NB4 (cell line): ENCODE data around the gene RASA3.

Experiments used
- DNase-seq: peaks from one replicate; pipeline ENCODE4 v3.0.0; 2010; ENCODE audit warnings: low read depth
- H3K4me3 ChIP-seq: one replicate; pipeline ENCODE4 v1.5.1; 2011; ENCODE audit warnings: mild to moderate bottlenecking, low read depth, low read length, moderate library complexity
- MAX ChIP-seq: IDR thresholded peaks from 2 replicates; pipeline ENCODE4 v1.6.1; 2011; ENCODE audit warnings: low read depth, low read length
- MYC ChIP-seq: IDR thresholded peaks from 2 replicates; pipeline ENCODE4 v1.6.1; 2011; ENCODE audit warnings: low read depth, low read length
- POLR2A ChIP-seq: IDR thresholded peaks from 2 replicates; pipeline ENCODE4 v1.6.1; 2011; ENCODE audit warnings: mild to moderate bottlenecking; ENCODE audit not compliant: insufficient read length; ENCODE audit errors: extremely low read depth
- TF ChIP-seq, protein P1 (sequence below): IDR thresholded peaks from one replicate; pipeline ENCODE4 v1.5.1; 2012; ENCODE audit warnings: low read depth, low read length

RASA3 gene

GRCh38 chr13:114146629-114147028 lies 14.2 kb upstream of the RASA3 start:
- no peak for DNase-seq
- no peak overlapping the region for H3K4me3 ChIP-seq
- no peak for TF ChIP-seq MYC
- TF ChIP-seq, protein P1, sequence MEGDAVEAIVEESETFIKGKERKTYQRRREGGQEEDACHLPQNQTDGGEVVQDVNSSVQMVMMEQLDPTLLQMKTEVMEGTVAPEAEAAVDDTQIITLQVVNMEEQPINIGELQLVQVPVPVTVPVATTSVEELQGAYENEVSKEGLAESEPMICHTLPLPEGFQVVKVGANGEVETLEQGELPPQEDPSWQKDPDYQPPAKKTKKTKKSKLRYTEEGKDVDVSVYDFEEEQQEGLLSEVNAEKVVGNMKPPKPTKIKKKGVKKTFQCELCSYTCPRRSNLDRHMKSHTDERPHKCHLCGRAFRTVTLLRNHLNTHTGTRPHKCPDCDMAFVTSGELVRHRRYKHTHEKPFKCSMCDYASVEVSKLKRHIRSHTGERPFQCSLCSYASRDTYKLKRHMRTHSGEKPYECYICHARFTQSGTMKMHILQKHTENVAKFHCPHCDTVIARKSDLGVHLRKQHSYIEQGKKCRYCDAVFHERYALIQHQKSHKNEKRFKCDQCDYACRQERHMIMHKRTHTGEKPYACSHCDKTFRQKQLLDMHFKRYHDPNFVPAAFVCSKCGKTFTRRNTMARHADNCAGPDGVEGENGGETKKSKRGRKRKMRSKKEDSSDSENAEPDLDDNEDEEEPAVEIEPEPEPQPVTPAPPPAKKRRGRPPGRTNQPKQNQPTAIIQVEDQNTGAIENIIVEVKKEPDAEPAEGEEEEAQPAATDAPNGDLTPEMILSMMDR = no peak

DNA sequence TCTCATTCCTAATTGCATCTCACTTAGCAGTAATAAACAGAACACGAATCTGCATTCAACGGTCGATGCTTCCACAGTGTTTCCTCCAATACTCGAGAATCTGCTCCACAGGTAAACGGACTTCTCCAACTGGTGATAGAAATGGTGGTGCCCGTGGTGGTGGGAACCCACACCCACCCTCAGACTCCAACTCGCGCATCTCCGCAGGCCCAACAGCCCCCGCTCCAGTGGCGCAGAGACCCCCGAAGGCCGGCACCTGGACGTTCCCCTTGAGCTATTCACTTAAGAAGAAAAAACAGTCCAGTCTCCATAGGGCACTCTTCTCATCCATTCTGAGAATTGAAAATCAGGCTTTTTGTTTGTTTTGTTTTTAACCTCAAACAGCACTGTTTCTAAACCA lies 13.8 kb upstream of the RASA3 start:
- DNase-seq = no peak

GRCh38 chr13:114145722-114146121 lies 13.3 kb upstream of the RASA3 start:
- no peak overlapping the region for H3K4me3 ChIP-seq
- TF ChIP-seq MYC = no peak
- no peak for TF ChIP-seq POLR2A
- TF ChIP-seq, protein P1 = no peak
- no peak for TF ChIP-seq MAX
- DNase-seq = no peak

More for the DNA sequence above, 13.8 kb upstream of the RASA3 start:
- H3K4me3 ChIP-seq = no peak overlapping the region
- no peak for TF ChIP-seq MAX
- TF ChIP-seq, protein P1 = no peak
- no peak for TF ChIP-seq POLR2A

DNA sequence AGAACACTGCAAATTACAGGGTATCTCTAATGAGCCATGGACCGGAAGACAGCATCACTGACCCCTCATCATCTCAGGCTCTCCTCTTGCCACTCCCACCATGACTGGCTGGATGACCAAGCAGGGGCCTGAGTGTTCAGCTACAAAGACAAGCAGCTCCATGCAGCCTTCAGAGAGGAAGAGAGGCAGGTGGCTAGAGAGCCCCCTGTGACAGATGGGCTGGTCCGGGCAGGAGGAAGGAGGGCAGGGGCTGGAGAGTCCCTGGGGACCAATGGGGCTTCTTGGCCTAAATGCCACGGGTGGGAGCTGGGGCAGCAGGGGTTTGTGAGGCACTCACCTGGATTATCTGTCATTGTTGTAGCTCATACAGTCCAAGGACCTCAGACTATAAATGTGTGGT lies 12.8 kb upstream of the RASA3 start:
- TF ChIP-seq, protein P1 = no peak
- no peak for TF ChIP-seq MYC
- TF ChIP-seq POLR2A = no peak
- TF ChIP-seq MAX = no peak
- DNase-seq = no peak
- no peak overlapping the region for H3K4me3 ChIP-seq

DNA sequence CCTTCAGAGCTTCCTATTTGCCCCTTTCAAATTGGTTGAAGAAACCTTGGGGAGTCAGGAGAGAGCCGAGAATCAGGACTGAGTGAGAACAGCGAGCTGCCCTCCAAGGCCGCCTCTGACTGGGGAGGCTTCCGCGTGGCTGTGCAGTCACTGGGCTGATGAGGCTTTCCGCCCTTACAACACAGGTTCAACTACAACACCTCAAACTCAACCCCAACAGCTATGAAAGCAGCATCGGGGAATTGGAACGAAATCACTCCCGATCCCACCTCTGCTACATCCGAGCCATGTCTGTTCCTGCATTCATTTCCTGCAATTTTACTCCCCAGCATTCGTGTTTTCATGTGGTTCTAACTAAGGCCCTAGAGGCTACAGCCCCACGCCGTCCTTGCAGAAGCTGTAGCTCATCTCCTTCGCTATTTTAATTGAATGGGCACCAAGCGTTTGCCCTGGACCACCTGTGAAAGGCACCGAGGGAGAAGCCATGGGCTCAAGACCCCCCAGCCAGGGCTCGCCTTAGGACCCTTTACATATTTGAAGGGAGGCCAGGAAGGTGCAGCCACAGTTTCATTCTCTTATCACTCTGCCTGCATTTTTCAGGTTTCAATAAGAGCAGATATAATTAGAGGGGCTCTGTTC lies 12.3 kb upstream of the RASA3 start:
- DNase-seq = no peak
- TF ChIP-seq POLR2A = no peak
- TF ChIP-seq MYC = no peak
- no peak overlapping the region for H3K4me3 ChIP-seq

- no peak overlapping the region for H3K4me3 ChIP-seq
- DNase-seq = peak; percentile 38
- no peak for TF ChIP-seq POLR2A
- TF ChIP-seq, protein P1 = peak; percentile 18
These were observed 11.6 kb upstream of the RASA3 start for GRCh38 chr13:114143806-114144605.
